H1 (cell line): ENCODE data around the gene PTK6. TPM values are rescaled to one million over a fixed set of nuclear protein-coding genes. Genes with fewer than 3 reads are reported as not detected.

Source experiments
- CTCF ChIA-PET: fragments of 300-600 bp; sonication (Branson Sonifier 250); formaldehyde crosslinking; loops from one replicate; lab custom pipeline; 2021; ENCODE audit not compliant: partially characterized antibody; lab: Charles Lee
- POLR2A ChIA-PET: fragments of 300-600 bp; sonication (Branson Sonifier 250); formaldehyde crosslinking; loops from one replicate; lab custom pipeline; 2021; ENCODE audit warnings: inconsistent platforms; ENCODE audit not compliant: partially characterized antibody; lab: Charles Lee
- DNase-seq, 2 experiments: peaks; one replicate each; pipeline versions ENCODE4 v3.0.0 to v3.0.0-alpha.2; 2010 to 2022; ENCODE audit warnings: low spot score in 2 of 2, low read depth in 1 of 2, mixed read lengths in 1 of 2
- FAIRE-seq: peaks from 2 replicates; lab custom pipeline; 2011; peaks lifted over from hg19 to GRCh38; lab: Jason Lieb, UNC
- H2AFZ ChIP-seq: 2 replicates; pipeline ENCODE4 v1.8.1; 2012; ENCODE audit warnings: low read length, inconsistent platforms
- H2AK5ac ChIP-seq: 2 replicates; pipeline ENCODE4 v1.6.1; 2013; ENCODE audit warnings: low read depth, low read length
- H2BK120ac ChIP-seq: replicated peaks from 2 replicates; pipeline ENCODE3; 2013; ENCODE audit warnings: low read depth, low read length, inconsistent platforms
- H2BK12ac ChIP-seq: 2 replicates; pipeline ENCODE4 v1.6.1; 2013; ENCODE audit warnings: low read depth, low read length
- H2BK15ac ChIP-seq: 2 replicates; pipeline ENCODE4 v1.6.1; 2013; ENCODE audit warnings: low read length
- H2BK20ac ChIP-seq: 2 replicates; pipeline ENCODE4 v1.6.1; 2013; ENCODE audit warnings: low read length
- H2BK5ac ChIP-seq: 2 replicates; pipeline ENCODE4 v1.6.1; 2013; ENCODE audit warnings: low read depth, low read length
- H3K14ac ChIP-seq: 2 replicates; pipeline ENCODE4 v1.6.1; 2013; ENCODE audit warnings: inconsistent platforms; ENCODE audit not compliant: insufficient read length
- H3K18ac ChIP-seq: 2 replicates; pipeline ENCODE4 v1.6.1; 2013; ENCODE audit warnings: low read length; ENCODE audit errors: extremely low read depth
- H3K23ac ChIP-seq: 2 replicates; pipeline ENCODE4 v1.6.1; 2013; ENCODE audit warnings: inconsistent platforms; ENCODE audit not compliant: insufficient read length
- H3K23me2 ChIP-seq: 2 replicates; pipeline ENCODE4 v1.6.1; 2013; ENCODE audit warnings: low read depth, low read length
- H3K27ac ChIP-seq: 2 replicates; pipeline ENCODE4 v1.6.1; 2011; ENCODE audit warnings: low read depth, low read length, inconsistent platforms
- H3K27me3 ChIP-seq, 4 experiments: replicated peaks in 1 of 4; 1 replicate in 1 of 4; 2 replicates in 3 of 4; pipeline versions ENCODE4 v1.6.1 to v1.8.1; 2011 to 2013; ENCODE audit warnings: low read length in 3 of 4, mild to moderate bottlenecking in 3 of 4, inconsistent platforms in 2 of 4, mixed read lengths in 2 of 4, moderate library complexity in 1 of 4; ENCODE audit not compliant: control insufficient read depth in 3 of 4, insufficient read depth in 3 of 4; ENCODE audit errors: extremely low read depth in 1 of 4
- H3K36me3 ChIP-seq, 4 experiments: 2 replicates each; pipeline versions ENCODE4 v1.6.1 to v1.8.1; 2011 to 2013; ENCODE audit warnings: mild to moderate bottlenecking in 4 of 4, low read length in 3 of 4, moderate library complexity in 2 of 4, control low read depth in 1 of 4, inconsistent platforms in 1 of 4; ENCODE audit not compliant: insufficient read depth in 4 of 4, control insufficient read depth in 2 of 4
- H3K4ac ChIP-seq: replicated peaks from 2 replicates; pipeline ENCODE3; 2013; ENCODE audit warnings: low read length, low read depth, mixed read lengths, inconsistent platforms; ENCODE audit not compliant: insufficient read length
- H3K4me1 ChIP-seq, 4 experiments: replicated peaks in 1 of 4; 1 replicate in 1 of 4; 2 replicates in 3 of 4; pipeline versions ENCODE4 v1.6.1 to v1.8.1; 2011 to 2013; ENCODE audit warnings: low read length in 3 of 4, inconsistent platforms in 2 of 4, mixed read lengths in 1 of 4; ENCODE audit not compliant: insufficient read depth in 4 of 4, control insufficient read depth in 3 of 4
- H3K4me2 ChIP-seq, 2 experiments: 2 replicates each; pipeline versions ENCODE4 v1.6.1 to v1.8.1; 2011 to 2013; ENCODE audit warnings: low read depth in 2 of 2, low read length in 2 of 2, control low read depth in 1 of 2, inconsistent platforms in 1 of 2, mild to moderate bottlenecking in 1 of 2; ENCODE audit not compliant: insufficient read depth in 1 of 2
- H3K4me3 ChIP-seq, 4 experiments: fragments of 200-600, 300-600 bp in 1 of 4; sonication (generic), shearing (Covaris generic), sonication (Bioruptor Twin) in 1 of 4; 2 replicates each; pipeline versions ENCODE4 v1.5.1 to v1.8.1; 2011 to 2016; ENCODE audit warnings: low read length in 4 of 4, low read depth in 3 of 4, control low read depth in 2 of 4, inconsistent platforms in 2 of 4, mild to moderate bottlenecking in 2 of 4, mixed read lengths in 1 of 4, moderate library complexity in 1 of 4; ENCODE audit not compliant: insufficient read depth in 2 of 4; ENCODE audit errors: extremely low read depth in 1 of 4
- H3K56ac ChIP-seq: replicated peaks from 2 replicates; pipeline ENCODE3; 2013; ENCODE audit warnings: low read depth, mild to moderate bottlenecking, mixed read lengths, low read length, inconsistent platforms; ENCODE audit not compliant: insufficient read length
- H3K79me1 ChIP-seq: 2 replicates; pipeline ENCODE4 v1.6.1; 2013; ENCODE audit warnings: low read depth, low read length, control low read depth
- H3K79me2 ChIP-seq, 2 experiments: 2 replicates each; pipeline versions ENCODE4 v1.6.1 to v1.8.1; 2012 to 2013; ENCODE audit warnings: low read length in 2 of 2, mild to moderate bottlenecking in 2 of 2, inconsistent platforms in 1 of 2; ENCODE audit not compliant: insufficient read depth in 2 of 2, control insufficient read depth in 1 of 2
- H3K9ac ChIP-seq, 4 experiments: replicated peaks in 1 of 4; 1 replicate in 1 of 4; 2 replicates in 3 of 4; pipeline versions ENCODE4 v1.6.1 to v1.8.1; 2011 to 2013; ENCODE audit warnings: low read depth in 3 of 4, low read length in 3 of 4, control low read depth in 2 of 4, mild to moderate bottlenecking in 2 of 4, moderate library complexity in 2 of 4, inconsistent platforms in 1 of 4; ENCODE audit errors: extremely low read depth in 1 of 4
- H3K9me3 ChIP-seq, 2 experiments: 2 replicates each; pipeline versions ENCODE4 v1.6.1 to v1.8.1; 2012 to 2013; ENCODE audit warnings: mild to moderate bottlenecking in 2 of 2, moderate library complexity in 2 of 2, control low read depth in 1 of 2, inconsistent platforms in 1 of 2, low read depth in 1 of 2, low read length in 1 of 2, mixed read lengths in 1 of 2; ENCODE audit not compliant: insufficient read depth in 2 of 2
- H4K20me1 ChIP-seq, 2 experiments: replicated peaks in 1 of 2; 2 replicates each; pipeline versions ENCODE3 to v1.8.1; 2011 to 2013; ENCODE audit warnings: inconsistent platforms in 2 of 2, low read length in 2 of 2, mild to moderate bottlenecking in 1 of 2; ENCODE audit not compliant: insufficient read depth in 2 of 2, control insufficient read depth in 1 of 2
- H4K5ac ChIP-seq: 2 replicates; pipeline ENCODE4 v1.6.1; 2013; ENCODE audit warnings: low read length, low read depth, mixed read lengths, inconsistent platforms; ENCODE audit not compliant: insufficient read length
- H4K8ac ChIP-seq: 2 replicates; pipeline ENCODE4 v1.8.0; 2013; ENCODE audit warnings: mild to moderate bottlenecking, moderate library complexity, low read length, inconsistent platforms; ENCODE audit not compliant: insufficient read depth; ENCODE audit errors: extremely low read depth
- H4K91ac ChIP-seq: replicated peaks from 2 replicates; pipeline ENCODE3; 2013; ENCODE audit warnings: low read length, mixed read lengths, inconsistent platforms; ENCODE audit not compliant: insufficient read length
- BACH1 ChIP-seq: IDR thresholded peaks from 2 replicates; pipeline ENCODE4 v1.6.1; 2012; ENCODE audit warnings: low read length, improper control_type of control experiment
- BRCA1 ChIP-seq: IDR thresholded peaks from 2 replicates; pipeline ENCODE4 v1.6.1; 2012; ENCODE audit warnings: low read depth, low read length, improper control_type of control experiment
- FOSL1 ChIP-seq: IDR thresholded peaks from 2 replicates; pipeline ENCODE4 v1.6.1; 2011; ENCODE audit warnings: mild to moderate bottlenecking, low read depth, low read length, moderate library complexity; ENCODE audit not compliant: insufficient read depth
- JUN ChIP-seq: IDR thresholded peaks from 2 replicates; pipeline ENCODE4 v1.6.1; 2011; ENCODE audit warnings: low read depth, mild to moderate bottlenecking, improper control_type of control experiment, low read length
- KDM5A ChIP-seq: fragments of 200-600 bp; IDR thresholded peaks from 2 replicates; pipeline ENCODE4 v1.7.1; 2012; ENCODE audit warnings: mild to moderate bottlenecking, low read length, inconsistent platforms, mixed read lengths
- MAFK ChIP-seq: IDR thresholded peaks from 2 replicates; pipeline ENCODE4 v1.6.1; 2012; ENCODE audit warnings: low read depth, mild to moderate bottlenecking, improper control_type of control experiment, low read length
- SIRT6 ChIP-seq: IDR thresholded peaks from one replicate; pipeline ENCODE4 v1.7.1; 2012; ENCODE audit warnings: low read length, inconsistent platforms
- SUZ12 ChIP-seq: fragments of 200-600 bp; sonication (generic); IDR thresholded peaks from 2 replicates; pipeline ENCODE4 v1.6.1; 2012; ENCODE audit warnings: mild to moderate bottlenecking, inconsistent platforms, low read length, moderate library complexity, mixed read lengths
- ZNF274 ChIP-seq: IDR thresholded peaks from 2 replicates; pipeline ENCODE4 v1.7.0; 2012; ENCODE audit warnings: low read length, borderline replicate concordance; ENCODE audit errors: extremely low read depth
- WGBS, 2 experiments: shearing (Covaris generic) in 1 of 2; methylation state at CpG; one replicate each; pipeline versions ENCODE4 v1.1.6 to v1.1.7; 2013 to 2015; ENCODE audit warnings: low lambda C conversion rate in 2 of 2, mixed read lengths in 2 of 2, inconsistent platforms in 1 of 2, low coverage in 1 of 2, missing lambda C conversion rate in 1 of 2; ENCODE audit not compliant: insufficient replicate concordance in 2 of 2, insufficient coverage in 1 of 2, insufficient read length in 1 of 2; ENCODE audit errors: extremely low coverage in 1 of 2, missing lambda C conversion rate in 1 of 2; 5-methylcytosine and 5-hydroxymethylcytosine counted together
- polyA plus RNA-seq, 7 experiments: library from polyadenylated mRNA; depleted of rRNA in 3 of 7; stranded (reverse) in 5 of 7; unstranded in 2 of 7; fragments of >200 nt in 5 of 7; fragments of 200-250 nt in 2 of 7; gene quantifications; 1 replicate in 5 of 7; 2 replicates in 1 of 7; 4 replicates in 1 of 7; pipeline versions ENCODE4 v1.2.1 to v1.2.3, GENCODE V29; 2011 to 2013; ENCODE audit warnings: missing spikeins in 2 of 7, mixed read lengths in 2 of 7
- total RNA-seq: library from RNA; stranded (reverse); fragmentation: NEBNext Ultra II Directional; extraction: Animal tissue kit (Norgen Biotek cat#: 25700); gene quantifications from 2 replicates; pipeline ENCODE4 v1.2.1, GENCODE V29; 2021
- TF ChIP-seq, protein P1 (sequence below): IDR thresholded peaks from 2 replicates; pipeline ENCODE4 v1.6.1; 2012; ENCODE audit warnings: inconsistent platforms
- TF ChIP-seq, protein P2 (sequence below): IDR thresholded peaks from 2 replicates; pipeline ENCODE4 v1.6.1; 2011; ENCODE audit warnings: low read length, improper control_type of control experiment

PTK6 gene
- total and polyA plus RNA-seq, 2 of the 8 experiments (the other 6 are each of a cell fraction or from before 2014, with no cell fraction given), result 0.12 to 0.19 TPM

GRCh38 chr20:63494420-63495166, 42.6 kb downstream of the PTK6 start:
- no peak overlapping the region for H3K4me2 ChIP-seq
- peaks cover 18% of the 10 kb centered on the region; the same call in 1 of the 2 replicates for H3K23me2 ChIP-seq
- H3K56ac ChIP-seq, result no peak overlapping the region
- H2BK120ac ChIP-seq, result no peak overlapping the region
- H3K79me1 ChIP-seq, result no peaks in the 10 kb centered on the region
- H4K5ac ChIP-seq, result no peak overlapping the region
- H2AK5ac ChIP-seq, result no peak overlapping the region
- no peak overlapping the region for H2AFZ ChIP-seq
- whole genome bisulfite sequencing, 2 experiments, result 92% methylated on average over 45 of the region's 51 CpGs; no CpG with 5 or more reads in 1 of the 2 experiments
- no peak overlapping the region for H3K4ac ChIP-seq
- no peak overlapping the region for H3K14ac ChIP-seq
- no peak overlapping the region for H4K8ac ChIP-seq
- no peak overlapping the region for H3K9ac ChIP-seq
- no peak overlapping the region for H2BK15ac ChIP-seq
- DNase-seq (no peak), FAIRE-seq (no peak)
- H3K18ac ChIP-seq, result no peak overlapping the region
- ChIA-PET POLR2A (interaction anchor here (2.2 kb wide), 1 partner anchor 27 kb away, joined by 6 read pairs; the partner anchor contains the start of gene PPDPF), CTCF (interaction anchor here (0.6 to 1.5 kb wide), 4 partner anchors 52 to 323 kb away, joined by 3 to 6 read pairs (median 3); no protein-coding TSS in a partner anchor)
- H3K23ac ChIP-seq, result no peak overlapping the region
- H3K4me1 ChIP-seq, result peaks cover 0 to 21% (median 10%) of the 10 kb centered on the region in 4 experiments; a peak in 6 of 7 replicates
- H2BK5ac ChIP-seq, result no peak overlapping the region
- no peak overlapping the region for H2BK12ac ChIP-seq
- no peak overlapping the region for H4K91ac ChIP-seq
- H3K27ac ChIP-seq, result no peak overlapping the region
- H3K36me3 ChIP-seq, result peaks cover 0 to 8% (median 1%) of the 10 kb centered on the region in 4 experiments; a peak in 5 of 8 replicates
- H3K4me3 ChIP-seq, result no peak overlapping the region
- peaks cover 0 to 10% of the 10 kb centered on the region in 2 experiments for H4K20me1 ChIP-seq
- no peaks in the 10 kb centered on the region for H3K79me2 ChIP-seq
- H3K27me3 ChIP-seq, result peaks cover 6 to 33% (median 31%) of the 10 kb centered on the region in 4 experiments
- H2BK20ac ChIP-seq, result no peak overlapping the region
- H3K9me3 ChIP-seq, result no peaks in the 10 kb centered on the region
- no peak for TF ChIP-seq SUZ12
- TF ChIP-seq, protein P1, sequence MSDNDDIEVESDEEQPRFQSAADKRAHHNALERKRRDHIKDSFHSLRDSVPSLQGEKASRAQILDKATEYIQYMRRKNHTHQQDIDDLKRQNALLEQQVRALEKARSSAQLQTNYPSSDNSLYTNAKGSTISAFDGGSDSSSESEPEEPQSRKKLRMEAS, result no peak
- no peak for TF ChIP-seq BACH1
- TF ChIP-seq BRCA1, result no peak
- TF ChIP-seq JUN, result no peak
- TF ChIP-seq, protein P2, sequence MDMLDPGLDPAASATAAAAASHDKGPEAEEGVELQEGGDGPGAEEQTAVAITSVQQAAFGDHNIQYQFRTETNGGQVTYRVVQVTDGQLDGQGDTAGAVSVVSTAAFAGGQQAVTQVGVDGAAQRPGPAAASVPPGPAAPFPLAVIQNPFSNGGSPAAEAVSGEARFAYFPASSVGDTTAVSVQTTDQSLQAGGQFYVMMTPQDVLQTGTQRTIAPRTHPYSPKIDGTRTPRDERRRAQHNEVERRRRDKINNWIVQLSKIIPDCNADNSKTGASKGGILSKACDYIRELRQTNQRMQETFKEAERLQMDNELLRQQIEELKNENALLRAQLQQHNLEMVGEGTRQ, result no peak
- no peak for TF ChIP-seq SIRT6
- no peak for TF ChIP-seq KDM5A
- TF ChIP-seq ZNF274, result no peak
- TF ChIP-seq FOSL1, result no peak
- no peak for TF ChIP-seq MAFK
